NCI-H2171 treated with DMSO at 0.1 percent for 48 hours (cell line): ENCODE measurements around the gene OPRM1.
A peak's percentile ranks its signal among the peaks of the same experiment; 100 is the strongest.

Experiments used
- DNase-seq: peaks from one replicate; lab custom pipeline; 2025; lab: John Stamatoyannopoulos, UW

The OPRM1 gene

DNA sequence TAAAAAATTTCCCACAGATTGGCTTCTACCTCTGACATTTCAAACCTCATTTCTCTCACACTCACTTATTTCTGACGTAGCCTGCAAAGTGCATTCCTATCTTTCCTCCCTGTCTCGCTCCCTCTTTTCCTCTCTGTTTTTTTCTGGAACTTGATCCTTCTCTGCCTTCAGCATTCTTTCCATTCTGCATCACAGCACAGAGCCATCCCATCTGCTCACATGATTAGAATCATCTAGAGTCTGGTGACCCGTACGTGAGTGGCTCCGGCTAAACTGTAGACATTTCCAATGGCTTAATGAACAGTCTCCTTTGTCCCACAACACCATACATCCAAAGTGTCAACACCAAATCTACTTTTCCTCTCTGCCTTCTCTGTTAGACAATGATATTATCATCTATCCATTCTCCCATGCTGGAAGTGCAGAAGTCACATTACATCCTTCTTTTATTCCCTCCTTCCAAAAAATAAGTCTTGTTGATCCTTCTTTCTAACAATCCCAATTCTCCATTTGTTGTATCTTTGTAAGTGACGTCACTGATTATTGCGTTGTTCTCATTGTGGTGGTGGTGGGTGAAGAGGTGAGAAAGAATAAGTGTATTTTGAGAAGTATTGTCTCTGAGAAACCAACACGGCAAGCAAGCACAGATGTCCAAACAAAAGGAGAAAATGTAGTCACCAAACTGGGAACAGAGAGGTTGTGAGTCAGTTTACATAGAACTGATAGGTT is 41.6 kb downstream of the OPRM1 start:
- peak; percentile 7 for DNase-seq

DNA sequence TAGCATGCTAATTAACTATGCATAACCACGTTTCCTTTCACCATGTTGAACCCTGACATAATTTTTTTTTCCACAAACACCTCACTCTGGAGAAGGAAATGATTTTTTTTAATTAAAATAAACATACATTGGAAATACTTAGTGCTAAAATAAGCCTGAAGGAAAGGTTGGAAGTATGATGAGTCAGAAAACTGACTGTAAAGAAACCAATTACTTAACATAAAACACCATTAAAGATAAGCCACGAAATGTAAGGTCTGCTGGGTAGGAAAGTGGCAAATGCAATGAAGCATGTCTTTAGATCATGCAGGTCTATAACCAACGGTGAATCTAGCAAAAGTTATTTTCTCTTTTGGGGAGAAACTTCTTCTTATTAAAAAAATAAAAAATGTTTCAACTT is 47.5 kb downstream of the OPRM1 start:
- DNase-seq = no peak

DNA sequence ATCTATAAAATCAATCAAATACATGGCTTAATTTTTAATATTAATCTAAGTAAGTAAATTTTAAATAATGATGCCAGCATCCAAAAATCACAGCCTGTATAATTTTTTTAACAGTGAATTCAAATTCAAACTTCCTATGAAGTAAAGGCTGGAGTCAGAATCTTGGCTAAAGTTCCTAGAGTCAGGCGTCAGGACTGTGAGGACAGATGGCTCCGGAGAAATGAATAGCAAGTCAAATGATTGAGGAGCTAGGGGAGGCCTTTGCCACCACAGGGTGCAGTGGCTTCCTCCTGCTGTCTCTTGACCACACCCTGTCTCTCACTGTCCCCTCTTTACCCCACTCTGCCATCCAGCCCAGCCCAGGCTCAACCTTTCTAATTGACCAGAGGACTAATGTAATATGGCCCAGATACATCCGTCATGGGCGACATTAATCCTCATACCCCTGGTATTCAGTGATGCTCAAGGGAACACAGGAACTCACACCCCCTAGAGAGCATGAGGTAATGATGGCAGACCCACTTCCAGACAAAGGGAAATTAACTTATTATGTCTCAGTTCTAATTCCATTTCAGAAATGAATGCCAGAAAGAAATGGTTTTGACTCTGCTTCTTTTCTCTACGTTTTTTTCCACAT is 53.4 kb downstream of the OPRM1 start:
- no peak for DNase-seq

DNA sequence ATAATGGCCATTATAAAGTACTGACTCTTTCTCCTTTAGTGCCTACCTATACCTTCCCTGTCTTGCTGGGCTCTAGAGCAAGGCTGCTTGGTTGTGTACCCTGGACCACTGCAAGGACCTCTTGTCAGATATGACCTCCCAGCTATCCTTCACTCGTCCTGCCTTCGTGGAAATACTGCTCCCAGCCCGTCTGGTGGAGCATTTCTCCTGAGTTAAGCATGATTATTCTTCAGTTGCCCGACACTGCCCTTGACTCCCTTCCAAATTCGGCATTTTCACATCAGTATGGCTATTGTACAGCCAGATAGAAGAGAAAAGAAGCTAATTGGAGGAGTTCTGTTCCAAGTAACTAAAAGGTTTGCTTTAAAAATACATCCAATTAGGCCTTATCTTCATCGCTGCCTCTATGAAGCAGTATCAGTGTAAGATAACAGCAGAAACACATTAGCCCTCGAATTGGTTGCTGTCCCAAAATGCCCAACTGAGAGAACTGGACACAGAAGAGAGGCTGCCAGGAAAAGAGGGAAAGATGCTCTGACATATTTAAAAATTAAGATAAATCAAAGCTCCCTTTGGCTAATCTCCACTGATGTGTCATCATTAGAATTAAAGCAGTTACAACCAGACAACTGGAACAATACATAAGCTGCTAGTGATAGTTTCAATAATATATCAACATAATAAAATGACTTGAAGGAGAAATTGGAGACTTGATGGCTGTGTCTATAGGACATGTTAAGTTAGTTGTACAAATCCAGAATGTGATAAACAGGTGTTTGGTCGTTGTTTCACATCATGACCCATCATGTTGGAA is 54.4 kb downstream of the OPRM1 start:
- DNase-seq = no peak

DNA sequence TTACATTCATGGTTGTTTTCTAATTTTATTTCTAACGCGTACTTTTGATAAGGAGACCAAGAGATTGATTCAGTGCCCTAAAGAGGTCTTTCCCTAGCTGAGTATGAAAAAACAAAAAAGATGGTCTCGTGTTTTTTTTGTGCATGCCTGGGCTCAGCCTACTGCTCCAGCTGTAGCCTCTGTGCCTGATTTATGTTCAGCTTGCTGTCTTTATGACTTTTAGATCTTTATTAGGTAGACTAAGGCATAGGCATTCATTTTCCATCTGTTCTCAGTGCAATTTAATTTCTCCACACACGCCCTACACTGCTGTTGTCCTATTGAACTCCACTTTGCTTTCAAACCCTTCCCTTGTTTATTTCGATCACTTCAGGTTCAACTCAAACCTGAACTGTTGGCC is 56.5 kb downstream of the OPRM1 start:
- no peak for DNase-seq

DNA sequence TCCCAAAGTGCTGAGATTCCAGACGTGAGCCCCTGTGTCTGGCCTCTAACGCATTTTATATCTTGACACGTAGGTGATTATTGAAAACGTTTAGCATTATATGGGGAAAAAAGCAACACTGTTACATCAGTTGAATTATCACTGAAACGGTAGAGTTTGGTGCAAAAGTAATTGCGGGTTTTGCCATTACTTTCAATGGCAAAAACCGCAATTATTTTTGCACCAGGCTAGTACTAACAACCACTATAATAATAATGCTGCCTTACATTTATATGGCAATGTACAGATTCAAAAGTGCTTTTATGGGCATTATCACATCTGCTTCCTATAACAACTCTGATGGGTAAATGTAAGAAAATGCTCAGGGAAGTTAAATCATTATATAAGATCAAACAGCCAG is 57.3 kb downstream of the OPRM1 start:
- DNase-seq = no peak

DNA sequence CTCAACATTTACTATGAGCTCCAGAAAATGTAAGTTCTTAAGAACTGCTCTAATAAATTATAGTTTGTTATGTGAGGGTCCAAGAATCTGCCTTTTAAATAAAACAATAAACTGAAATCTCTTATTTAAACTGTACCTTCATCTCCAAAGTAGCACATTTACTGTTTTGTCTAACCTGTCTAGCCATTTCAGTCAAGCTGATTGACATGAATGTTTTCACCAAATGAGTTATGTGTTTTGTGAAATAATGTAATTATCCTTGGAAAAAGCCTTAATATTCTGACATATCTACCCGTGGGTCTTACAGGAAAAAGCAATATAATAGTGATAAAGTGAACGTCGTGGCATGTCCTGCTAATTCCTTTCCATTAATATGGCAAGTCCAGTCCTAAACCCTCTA is 57.8 kb downstream of the OPRM1 start:
- no peak for DNase-seq

DNA sequence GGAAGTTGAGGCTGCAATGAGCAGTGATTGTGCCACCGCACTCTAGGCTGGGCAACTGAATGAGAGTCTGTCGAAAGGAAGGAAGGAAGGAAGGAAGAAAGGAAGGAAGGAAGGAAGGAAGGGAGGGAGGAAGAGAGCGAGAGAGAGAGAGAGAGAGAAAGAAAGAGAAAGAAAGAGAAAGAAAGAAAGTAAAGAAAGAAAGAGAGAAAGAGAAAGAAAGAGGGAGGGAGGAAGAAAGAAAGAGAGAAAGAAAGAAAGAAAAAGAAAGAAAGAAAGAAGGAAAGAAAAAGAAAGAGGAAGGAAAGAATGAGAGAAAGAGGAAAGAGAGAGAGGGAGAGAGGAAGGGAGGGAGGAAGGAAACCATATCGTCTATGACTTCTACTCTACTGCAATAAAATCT is 60.2 kb downstream of the OPRM1 start:
- no peak for DNase-seq

DNA sequence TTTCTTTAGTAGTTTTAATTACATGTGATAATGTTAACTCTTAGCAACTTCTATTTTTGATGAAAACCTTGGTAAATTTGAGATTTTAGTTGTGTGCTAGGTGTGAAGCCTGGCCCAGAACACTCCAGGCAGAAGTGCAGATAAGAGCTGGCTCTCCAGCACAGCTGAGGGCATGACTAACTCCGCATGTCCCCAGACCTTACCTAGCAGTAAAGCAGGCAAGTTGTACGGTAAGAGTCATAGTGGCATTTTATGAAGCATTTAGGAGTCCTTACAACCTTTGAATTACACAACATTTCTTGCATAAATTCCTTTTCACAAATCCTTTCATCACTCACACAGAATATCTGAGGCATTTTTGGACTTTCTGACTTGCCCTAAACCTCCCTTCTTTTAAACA is 67.2 kb downstream of the OPRM1 start:
- DNase-seq = no peak

DNA sequence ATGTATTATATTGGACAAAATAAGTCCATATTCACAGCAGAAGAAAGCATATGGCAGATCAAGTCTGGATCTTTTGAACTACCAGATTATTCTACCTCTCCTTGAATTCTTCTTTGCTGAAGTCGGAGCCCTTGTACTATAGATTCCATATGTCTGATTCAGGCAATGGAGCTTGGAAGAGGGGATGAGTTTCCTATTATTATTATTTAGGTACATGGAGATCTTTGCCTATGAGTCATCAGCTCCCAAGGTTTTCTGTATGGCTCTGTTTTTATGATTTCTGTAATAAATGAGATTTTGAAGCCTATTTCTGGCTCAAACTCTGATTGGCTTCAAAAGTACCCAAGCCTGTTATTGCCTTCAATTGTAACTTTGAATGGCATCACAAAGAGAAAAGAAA is 72.0 kb downstream of the OPRM1 start:
- DNase-seq = no peak

DNA sequence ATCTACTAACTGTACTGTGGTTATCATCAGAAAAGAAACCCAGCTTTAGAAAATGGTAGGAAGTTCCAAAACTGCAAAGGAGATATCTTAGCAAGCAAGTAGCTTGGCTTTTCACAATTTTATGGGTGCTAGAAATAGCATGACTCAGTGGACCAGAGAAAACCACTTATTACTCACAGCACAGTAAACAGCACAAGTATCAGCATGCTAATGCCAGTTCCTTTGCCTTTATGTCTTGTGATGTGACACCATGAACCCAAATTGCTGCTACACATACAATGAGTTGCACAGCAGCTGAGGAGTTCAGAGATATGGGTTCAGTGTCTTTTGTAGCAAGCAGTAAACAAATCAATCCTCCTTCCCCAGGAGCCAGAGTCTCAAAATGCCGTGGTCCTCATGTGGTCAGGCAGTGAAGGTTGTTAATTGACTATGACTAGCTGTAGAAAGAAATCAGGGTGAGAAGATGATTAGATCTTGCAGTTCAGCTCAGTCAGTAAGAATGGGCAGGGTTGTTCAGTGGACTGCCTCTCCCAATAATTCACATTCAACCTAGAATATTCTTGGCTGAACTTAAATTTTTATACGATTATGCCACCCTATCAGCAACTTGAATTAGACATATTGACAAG is 73.3 kb downstream of the OPRM1 start:
- no peak for DNase-seq

DNA sequence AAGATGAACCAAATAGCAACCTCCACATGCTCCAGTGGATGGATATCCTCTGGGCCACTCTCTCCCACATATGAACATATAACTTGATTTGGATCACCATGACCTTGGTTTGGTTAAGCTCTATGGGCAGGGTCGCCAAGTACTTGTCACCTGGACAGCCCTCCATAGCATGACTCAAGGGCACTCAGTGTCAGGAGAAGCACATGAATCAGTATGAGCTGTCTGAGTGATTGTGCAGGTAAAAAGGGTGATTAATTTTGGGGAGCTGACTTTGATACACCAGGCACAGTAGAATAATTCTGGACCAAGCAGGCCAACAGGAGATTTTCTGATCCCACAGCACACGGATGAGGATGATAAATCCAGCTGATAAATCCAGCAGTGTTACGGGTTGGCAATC is 74.4 kb downstream of the OPRM1 start:
- no peak for DNase-seq

DNA sequence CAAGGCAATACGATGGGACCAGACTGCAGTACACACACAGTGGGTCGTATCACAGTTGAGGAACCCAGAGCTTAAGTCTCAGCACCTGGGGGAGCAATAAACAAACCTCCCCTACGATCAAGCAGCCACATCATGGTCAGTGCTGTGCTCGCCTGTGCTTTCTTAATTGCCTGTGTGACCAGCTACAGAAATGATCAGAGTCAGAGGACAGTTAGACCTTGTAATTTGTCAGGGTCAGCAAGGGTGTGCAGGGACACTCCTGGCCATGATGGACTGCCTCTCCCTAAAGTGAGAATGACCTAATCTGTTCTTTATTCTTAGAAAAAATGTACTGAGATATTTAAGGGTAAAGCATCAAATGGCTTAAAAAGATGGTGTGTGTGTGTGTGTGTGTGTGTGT is 78.4 kb downstream of the OPRM1 start:
- no peak for DNase-seq

DNA sequence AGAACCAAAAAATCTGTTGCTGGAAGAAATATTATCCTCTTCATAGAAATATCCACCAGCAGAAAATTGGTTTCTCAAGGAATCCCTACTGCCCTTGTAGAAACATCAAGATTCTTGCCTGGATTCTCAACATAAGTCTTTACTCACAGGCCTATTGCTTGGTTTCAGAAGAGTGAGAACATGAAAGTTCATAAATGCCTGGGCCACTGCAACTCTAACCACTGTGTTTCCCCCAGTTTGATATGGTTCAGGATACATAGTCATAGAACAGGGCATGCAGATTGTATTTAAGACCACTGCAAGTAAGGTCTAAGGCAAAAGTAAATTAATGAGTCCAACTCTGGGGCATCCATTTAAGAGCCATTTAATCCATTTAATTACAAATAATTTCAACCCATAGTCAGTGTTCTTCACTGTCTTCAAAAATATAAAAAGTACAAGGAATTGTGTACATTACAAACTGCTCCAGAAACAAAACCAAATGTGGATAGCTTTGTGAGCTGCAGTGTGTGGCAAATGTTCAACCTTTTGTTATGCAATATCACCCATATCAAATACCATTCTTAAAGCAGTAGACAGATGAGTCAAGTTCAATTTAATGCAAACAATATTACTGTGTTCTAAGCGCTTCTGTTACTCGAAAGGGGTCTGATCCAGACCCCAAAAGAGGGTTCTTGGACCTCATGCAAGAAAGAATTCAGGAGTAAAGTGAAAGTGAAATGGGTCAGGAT is 83.3 kb downstream of the OPRM1 start:
- no peak for DNase-seq

DNA sequence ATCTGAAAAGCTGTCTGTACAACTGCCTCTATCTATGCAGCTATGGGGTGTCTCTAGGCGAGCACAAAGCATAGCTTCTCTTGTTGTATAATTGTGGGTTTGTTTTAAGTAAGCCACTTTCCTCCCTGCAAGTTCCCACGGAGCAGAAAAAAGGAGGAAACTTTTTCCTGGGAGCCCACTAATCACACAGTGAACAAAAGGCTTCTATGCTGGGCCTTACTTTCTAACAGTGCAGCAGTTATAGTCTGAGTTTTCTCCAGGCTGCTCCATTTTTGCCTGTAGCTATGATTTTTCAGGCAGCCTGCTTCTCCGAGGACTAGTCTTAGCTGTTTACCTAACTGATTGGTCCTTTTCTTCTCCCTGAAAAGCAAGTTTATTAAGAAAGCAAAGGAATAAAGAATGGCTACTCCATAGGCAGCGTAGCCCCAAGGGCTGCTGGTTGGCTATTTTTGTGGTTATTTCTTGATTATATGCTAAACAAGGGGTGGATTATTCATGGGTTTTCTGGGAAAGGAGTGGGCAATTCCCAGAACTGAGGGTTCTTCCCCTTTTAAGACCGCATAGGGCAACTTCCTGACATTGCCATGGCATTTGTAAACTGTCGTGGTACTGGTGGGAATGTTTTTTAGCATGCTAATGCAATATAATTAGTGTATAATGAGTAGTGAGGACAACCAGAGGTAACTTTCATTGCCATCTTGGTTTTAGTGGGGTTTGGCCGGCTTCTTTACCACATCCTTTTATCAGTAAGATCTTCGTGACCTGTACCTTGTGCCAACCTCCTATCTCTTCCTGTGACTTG is 84.3 kb downstream of the OPRM1 start:
- DNase-seq = no peak

DNA sequence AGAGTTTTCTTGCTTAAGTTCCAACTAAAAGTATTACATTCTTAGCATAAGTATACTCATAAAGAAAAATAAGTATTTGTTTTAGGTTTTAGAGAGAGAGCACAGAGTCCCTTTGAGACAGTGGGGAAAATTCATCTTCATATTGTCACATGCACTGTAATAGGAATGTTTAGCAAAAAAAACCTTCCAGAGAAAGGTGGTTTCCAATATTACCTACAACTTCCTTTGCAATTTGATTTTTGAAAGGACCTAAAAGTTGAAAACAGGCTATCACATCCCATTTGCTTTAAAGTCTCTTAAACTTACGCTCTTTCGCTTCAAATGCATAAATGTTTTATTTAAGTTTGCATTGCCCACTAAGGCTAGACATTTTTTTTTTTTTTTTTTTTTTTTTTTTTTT is 86.4 kb downstream of the OPRM1 start:
- no peak for DNase-seq

DNA sequence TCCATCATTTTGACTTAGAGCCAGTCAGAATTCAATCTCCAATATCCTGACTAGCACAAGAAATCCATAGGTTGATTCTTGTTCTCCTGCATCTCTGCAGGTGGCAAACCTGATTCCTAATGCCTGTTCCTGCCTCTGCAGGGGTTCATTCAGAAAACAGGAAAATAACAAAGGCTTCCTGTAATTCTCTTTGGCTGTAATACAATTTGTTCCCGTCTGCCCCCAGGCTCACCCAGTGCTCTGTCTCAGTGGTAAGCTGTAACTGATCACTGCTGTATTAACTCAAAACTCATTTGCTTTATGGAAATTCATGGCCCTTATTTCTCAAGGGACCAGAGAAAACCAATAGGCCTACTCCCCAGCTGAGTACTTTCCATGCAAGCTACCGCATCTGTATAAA is 88.6 kb downstream of the OPRM1 start:
- no peak for DNase-seq

DNA sequence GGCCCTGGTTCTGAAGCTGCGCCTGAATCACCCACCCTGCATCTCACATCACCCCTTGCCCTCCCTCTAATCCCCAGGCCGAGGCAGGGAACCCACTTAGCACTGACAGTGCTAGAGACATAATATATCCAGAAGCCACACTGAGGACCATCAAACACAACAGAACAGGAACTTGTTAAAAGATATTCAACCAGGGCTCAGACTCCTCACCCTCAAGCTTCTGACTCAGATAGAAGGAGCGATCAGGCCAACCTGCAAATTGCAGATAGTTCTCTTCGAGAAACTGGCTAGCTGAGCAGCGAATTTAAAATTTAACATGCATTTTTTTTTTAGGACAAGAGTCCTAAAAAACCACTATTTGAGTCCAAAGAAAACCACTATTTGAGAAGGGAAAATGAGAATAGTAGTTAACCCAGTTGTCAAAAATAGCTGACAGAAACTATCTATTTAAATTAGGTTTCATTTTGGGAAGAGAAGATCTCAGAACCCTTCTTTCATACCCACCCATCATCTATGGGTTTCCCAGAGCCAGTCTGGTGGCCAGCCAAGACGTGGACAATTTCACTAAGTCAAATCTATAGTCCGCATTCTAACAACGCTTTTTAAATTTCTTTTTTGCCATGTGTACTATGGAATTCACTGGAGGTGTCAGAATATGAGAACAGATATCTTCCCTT is 95.6 kb downstream of the OPRM1 start:
- DNase-seq = no peak

DNA sequence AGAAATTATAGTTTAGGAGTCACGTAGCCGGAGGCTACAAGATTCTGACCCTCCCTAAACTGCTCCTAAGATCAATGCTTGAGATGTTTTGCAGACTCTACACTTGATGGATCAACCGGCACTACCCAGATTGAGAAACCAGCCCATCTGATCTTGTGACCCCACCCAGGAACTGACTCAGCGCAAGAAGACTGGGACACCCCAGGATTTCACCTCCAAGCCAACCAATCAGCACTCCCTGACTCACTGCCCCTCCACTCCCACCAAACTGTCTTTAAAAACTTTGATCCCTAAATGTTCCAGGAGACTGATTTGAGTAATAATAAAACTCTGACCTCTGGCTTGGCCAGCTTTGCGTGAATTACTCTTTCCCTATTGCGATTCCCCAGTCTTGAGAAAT is 99.8 kb downstream of the OPRM1 start:
- DNase-seq = no peak

DNA sequence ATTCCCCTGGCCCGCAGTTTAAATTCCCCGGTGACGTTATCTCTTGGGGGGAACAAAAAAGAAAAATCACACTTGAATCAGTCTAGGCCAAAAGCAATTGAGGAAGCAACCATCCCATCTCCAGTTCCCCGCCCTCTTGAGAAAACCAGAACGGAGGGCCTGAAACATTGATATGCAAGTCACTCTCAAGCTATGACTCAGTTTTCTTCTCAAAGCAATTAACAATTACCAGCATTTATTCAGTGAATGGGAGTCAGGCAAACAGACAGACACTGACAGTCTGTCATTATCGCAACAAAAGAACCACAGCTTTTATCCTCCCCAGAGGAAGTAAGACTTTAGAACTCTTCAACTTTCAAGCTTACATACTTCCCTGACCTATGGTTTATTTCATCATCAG is 100.9 kb downstream of the OPRM1 start:
- no peak for DNase-seq

DNA sequence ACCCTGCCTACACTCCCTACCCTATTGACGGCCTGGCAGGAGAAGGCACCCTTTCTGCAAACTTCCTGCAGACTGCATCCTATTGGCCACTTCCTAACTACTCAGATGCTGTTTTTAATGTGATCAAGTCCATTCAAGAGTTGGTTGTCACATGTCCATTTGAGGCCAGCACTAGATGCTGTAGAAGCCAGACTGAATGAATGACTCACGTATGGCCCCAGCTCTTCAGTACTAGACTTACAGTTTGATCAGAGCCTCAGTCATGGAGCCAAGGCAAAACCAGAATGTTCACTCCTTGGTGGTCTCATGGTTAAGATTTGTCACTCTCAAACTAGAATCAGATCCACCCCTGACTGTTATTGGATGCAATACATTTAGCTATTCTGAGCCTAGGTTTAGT is 101.7 kb downstream of the OPRM1 start:
- no peak for DNase-seq
